Left renal cortex interstitium (tissue), 4 donors: ENCODE data around the gene NOG. TPM values are rescaled to one million over a fixed set of nuclear protein-coding genes. Genes with fewer than 3 reads are reported as not detected.

Source experiments
- DNase-seq, 4 donors: peaks; one replicate each; pipeline ENCODE4 v3.0.0-alpha.2; 2013; ENCODE audit warnings: low read depth in 4 of 4, low spot score in 2 of 4, missing footprints in 1 of 4
- polyA plus RNA-seq, 4 donors: library from polyadenylated mRNA; unstranded; fragments of 120-200 nt; gene quantifications; one replicate each; pipeline ENCODE4 v1.2.1, GENCODE V29; 2013; ENCODE audit not compliant: insufficient read length in 4 of 4

NOG gene
- 1 to 10 TPM; 1.1 to 2.3 (median 1.8) TPM for polyA plus RNA-seq

DNA sequence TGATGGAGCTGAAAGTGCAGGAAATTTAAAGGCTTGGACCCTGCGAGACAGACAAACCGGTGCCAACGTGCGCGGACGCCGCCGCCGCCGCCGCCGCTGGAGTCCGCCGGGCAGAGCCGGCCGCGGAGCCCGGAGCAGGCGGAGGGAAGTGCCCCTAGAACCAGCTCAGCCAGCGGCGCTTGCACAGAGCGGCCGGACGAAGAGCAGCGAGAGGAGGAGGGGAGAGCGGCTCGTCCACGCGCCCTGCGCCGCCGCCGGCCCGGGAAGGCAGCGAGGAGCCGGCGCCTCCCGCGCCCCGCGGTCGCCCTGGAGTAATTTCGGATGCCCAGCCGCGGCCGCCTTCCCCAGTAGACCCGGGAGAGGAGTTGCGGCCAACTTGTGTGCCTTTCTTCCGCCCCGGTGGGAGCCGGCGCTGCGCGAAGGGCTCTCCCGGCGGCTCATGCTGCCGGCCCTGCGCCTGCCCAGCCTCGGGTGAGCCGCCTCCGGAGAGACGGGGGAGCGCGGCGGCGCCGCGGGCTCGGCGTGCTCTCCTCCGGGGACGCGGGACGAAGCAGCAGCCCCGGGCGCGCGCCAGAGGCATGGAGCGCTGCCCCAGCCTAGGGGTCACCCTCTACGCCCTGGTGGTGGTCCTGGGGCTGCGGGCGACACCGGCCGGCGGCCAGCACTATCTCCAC, at the start of gene NOG:
NOG (plus strand) TSS at position 54 of the 674 bp plus-strand sequence; CDS start at position 579, 525 bp downstream.
- peak in 1 of 4 donors; percentile 40 for DNase-seq

DNA sequence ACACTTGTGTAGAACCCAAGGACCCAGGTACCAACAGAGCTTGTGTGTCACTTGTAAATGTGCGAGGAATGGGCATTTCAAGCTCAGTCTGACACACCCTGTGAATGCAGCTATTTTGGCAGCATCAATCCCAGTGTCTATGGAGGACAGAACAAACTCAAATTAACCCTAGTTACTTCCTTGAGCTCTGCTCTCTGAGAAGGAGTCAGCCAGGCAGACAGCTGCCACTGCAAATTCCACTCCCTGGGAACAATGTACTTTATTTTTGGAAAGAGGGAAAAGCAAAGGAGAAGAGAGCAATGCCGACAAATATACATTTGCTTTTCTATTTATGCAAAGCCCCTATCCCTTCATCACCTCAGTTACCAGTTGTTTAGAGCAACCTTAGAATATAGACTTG, 48.4 kb upstream of the NOG start:
- no peak for DNase-seq

DNA sequence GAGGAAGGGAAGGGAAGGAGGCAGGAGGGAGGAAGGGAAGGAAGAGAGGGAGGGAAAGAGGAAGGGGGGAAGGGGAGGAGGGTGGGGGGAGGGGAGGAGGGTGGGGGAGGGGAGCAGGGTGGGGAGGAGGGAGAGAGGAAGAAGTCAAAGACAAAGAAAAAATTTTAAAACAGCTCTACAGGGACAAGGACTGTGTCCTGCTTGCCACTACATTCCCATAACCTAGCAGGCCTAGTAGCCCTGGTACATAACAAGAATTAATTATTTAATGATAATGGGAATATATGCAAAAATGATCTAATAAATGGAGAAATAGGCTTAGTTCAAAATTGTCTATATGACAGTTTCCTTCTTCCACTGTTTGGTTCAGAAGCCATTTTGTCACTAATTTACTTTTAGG, 47.6 kb upstream of the NOG start:
- no peak for DNase-seq

DNA sequence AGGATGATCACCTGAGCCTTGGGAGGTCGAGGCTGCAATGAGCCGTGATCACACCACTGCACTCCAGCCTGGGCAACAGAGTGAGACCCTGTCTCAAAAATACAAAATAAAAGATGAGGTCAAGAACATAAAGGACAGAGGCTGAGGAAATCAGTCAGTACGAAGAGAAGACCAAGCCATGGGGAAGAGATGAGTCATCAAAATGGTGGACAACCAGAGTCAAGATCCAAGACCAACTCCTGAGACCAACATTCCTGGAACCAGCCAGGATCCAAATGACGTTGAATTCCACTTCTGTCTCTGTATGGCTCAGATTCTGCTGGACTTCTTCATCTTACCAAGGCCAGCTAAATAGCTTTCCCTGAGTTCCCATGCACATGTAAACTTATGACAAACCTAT, 44.8 kb upstream of the NOG start:
- no peak for DNase-seq

DNA sequence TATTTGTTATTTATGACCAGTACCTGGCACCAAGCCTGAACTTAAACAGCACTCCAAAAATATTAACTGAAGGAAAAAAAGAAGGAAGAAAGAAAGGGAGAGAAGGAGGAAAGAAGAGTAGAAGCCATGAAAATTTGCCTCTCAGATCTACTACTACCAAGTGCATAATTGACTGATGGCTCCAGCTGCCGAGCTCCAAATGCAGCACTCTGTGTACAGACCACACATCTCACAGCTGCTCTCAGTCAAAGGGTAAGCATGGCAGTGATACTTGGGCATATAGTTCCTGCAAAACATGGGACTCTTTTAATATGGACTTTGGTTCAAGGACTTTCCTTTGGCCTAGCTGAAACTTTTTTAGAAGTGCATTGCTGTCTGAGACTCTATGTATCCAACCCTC, 44.0 kb upstream of the NOG start:
- no peak for DNase-seq

DNA sequence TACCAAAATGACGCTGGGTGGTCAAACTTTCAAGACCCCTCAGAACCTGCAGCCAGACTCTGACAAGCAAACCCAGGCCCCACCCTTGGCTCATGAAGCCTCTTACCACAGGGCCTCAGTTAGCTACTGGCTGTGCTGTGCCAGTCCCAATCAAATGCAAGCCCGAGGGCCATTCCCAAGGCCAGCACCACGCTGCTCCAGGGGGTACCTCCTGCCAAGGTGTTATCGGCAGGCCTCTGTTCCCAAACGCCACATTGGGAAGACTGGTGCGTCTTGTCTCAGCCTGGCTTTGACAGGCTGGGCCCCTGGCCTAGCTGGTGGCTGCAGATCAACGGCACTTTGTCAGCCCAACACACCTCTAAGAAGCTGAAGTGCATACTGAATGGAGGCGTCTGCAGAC, 35.8 kb upstream of the NOG start:
- no peak for DNase-seq

DNA sequence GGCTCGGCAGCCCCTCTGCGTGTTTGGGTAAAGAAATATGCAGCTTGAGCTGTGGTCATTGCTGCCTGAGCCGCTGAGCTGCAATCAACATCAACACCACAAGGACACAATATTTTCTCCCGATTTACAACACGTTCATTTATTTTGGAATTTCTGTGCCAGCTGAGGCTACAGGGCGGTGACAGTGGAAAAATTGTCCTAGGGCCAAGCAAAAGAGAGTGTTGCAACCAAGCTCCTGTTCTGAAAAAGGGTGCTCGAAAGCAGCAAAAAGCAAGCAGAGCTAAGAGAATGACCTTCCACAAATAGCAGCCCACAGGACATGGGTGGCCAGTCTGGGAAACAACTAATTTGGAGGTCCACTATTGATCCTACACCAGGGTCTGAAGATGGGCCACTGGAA, 35.4 kb upstream of the NOG start:
- DNase-seq = no peak

DNA sequence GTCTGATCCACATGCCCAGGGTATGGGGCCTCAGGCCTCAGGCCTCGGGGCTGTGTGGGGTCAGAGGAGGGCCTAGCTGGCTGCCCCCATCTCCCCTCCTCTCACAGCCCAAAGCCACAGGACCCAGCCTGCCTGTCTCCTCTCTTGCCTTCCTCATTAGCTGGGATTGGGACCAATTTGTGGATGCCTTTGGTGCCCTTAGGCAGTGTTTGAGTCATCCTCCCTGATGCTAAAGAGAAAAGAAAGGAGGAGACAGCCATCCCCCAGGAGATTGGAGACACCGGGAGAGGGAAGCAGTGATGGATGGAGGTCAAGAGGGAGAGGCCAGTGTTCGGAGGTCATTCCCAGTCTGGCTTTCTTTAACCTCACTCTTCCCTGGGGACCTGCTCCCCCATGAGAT, 23.3 kb upstream of the NOG start:
- DNase-seq = no peak

DNA sequence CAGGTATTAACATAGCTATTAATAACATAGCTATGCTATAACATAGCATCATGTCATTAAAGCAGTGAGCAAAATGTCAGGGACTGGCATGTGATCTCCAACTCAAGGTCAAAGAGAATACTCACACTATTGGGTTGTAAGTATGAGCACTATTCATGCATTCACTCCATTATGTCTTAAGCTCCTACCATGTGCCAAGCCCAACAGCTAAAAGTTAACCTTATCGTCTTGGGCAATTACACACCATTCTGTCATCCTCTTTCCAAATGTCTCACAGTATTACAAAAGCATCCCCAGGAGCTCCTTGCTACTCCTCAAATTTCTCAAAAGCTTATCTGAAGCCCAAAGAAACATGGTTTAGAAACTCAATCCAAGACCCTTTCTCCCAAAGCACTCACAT, 22.0 kb upstream of the NOG start:
- no peak for DNase-seq

DNA sequence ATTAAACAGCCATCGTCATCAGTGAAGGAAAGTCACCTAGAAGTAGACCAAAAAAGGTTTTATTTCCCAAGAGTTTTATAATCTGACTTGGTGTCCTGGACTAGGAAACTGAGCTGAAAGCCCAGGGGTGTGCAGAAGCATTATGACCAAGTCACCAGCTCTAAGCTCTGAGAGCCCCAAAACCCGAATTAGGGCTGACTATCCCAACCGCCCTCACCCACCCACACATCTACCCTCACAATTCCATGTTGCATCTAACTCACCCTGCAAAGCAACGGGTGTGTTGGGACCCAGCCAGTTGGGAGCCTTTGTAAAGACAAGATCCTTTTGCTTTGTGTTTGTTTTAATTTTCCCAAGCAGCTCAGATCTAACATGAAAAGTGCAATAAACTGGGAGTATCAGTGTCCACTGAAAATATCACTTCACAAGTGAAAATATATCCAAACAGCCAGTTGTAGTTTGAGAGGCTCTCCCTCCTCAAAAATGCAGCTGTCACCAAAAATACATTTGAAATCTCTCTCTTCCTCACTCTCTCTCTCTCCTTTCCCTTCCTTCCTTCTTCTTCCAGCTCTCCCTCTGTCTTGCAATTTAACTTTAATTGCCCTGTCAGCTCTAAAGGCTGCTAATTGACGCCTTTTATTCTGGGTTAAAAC, 16.2 kb upstream of the NOG start:
- DNase-seq = no peak

DNA sequence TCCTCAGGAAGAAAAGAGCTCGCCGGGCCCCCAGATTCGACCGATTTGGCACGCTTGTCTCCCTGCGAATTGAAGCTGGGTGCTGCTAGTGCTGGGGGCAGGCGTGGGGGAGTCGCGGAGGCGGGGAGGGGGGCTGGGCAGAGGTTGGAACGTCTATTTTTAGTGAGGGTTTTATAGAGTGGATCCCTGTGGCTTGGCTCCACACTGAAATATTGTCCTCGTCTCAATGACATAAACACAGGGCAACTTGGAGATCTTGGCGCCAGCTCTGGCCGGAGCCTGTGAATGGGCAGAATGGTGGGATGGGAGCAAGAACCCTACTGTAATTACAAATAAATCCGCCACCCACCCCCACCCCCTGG, 15.7 kb upstream of the NOG start:
- DNase-seq = no peak

DNA sequence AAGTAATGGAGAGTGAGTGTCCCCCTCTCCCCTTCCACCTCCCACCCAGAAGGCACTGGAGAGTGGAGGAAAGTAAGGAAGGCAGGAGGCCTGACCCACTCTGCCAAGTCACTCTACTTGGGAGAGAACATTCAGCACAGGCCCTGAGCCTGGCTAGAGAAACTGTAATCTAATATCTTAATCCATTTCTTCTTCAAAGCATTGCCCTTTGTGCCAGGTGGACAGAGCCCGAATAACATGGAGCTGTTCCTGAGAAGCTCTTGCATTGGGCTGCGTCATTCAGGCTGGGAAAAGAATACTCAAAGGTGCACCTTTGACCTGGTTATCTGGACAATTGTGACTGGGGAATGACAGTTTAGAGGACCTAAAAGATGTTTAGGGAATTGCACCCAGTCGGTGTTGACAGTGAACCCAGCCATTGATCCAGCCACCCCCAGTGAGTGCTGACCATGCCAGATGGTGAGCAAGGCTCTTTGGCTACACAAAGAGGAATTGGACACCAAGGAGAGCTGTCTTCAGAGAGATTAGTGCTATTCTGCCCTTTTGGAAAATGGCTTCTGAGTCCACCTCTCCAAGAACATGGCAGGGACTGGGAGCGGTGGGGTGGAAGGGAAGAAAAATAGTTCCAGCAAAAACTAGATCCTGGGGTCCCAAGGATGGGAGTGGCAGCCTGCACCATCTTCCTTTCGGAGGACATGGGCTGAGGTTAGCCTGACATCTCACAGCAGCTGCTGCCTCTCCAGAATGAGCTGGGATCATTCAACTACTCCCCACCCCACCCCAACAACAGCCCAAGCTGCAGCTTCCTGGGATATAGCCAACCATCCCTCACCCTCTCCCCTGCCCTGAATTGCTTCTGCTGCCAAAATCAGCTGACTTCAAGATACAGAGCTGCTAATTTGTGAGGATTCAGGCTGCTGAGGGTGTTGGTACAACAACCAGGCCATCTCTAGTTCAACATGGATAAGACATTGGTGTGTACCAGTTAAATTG, 11.6 kb upstream of the NOG start:
- no peak for DNase-seq

DNA sequence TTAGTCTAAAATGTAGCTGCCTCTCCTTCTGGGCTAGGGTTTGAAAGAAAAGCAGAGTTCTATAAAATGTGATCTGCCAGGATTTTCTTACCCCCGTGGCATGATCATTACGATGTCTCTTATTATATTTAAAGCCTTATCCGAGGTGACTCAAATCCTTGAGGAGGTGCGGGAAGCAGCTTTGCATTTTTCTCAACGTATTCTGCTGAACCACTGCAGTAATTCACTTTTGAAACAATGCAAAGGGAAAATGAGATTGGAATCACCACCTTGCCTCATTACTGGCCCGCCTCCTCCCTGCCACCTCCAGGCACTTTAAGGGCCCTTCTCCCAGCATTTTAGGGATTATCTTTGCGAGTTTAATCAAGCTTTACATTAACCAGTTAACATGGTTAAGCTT, 9.7 kb upstream of the NOG start:
- no peak for DNase-seq

DNA sequence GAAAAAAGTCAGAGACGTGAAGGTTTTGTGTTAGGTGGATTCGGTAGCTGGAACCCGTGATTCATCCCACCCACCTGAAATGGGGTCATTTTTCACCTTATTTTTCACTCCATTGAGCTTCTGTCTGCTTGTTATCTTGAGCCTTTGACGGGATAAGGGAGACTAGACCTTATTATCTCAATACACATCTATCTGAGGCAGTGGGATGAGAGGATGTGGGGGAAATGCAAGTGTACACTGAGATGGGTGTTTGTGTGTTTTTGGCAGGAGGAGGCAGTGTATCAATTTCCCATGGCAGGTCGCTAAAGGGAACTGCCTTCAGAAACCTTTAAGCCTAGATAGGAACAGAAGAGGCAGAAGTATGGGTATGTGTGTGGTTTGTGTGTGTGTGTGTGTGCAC, 6.2 kb upstream of the NOG start:
- no peak for DNase-seq

DNA sequence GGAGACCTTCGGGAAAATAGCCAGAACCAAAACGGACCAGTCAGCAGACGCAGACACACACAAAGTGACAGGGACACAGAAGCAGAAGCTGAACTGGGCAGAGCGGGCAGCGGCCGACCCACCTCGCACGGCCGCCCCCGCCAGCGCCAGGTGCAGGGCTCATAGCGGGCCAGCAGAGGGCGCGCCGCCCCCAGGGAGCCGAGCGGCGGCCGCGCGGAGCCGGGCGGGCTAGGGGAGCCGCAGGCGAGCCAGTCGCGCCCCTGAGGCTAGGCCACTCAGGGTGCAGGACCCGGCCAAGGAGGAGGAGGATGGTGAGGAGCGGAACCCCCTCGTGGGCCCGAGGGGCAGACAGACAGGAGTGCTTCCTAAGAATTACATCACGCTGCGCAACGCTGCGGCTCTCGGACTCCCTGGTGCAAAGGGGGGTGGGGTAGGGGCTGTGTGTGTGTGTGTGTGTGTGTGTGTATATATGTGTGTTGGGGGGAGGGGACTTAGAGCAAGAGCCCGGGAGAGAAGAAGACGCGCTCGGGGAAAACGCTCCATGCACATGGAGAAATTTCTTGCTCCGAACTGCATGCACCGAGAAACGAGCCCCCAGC, 913 bp upstream of the NOG start:
- DNase-seq = peak in 1 of 4 donors; percentile 43

DNA sequence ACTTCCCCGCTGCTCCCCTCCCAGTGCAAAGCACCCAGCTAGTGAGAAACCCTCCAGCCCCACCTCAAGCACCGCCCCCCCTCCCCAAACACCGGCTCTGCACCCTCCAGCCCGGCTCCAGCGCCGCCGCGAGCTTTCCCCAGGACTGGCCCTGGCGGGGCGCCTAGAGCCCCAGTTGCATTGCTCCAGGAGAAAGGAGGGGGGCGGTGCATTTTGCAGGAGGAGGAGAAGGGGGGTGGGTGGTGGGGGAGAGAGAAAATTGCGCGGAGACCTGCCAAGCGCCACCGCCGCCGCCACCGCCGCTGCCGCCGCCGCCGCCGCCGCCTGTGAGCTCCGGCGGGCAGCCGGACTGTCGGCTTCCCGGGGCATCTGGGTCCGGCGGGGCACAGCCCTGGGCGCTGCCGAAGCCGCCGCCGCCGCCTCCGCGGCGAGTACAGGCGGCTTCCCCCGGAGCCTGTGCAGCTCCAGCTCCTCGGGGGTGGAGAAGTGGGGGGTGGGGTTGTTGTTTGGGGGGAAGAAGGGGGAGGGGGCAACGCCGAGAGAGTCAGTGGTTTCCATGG, 333 bp upstream of the NOG start:
- peak in 1 of 4 donors; percentile 44 for DNase-seq

DNA sequence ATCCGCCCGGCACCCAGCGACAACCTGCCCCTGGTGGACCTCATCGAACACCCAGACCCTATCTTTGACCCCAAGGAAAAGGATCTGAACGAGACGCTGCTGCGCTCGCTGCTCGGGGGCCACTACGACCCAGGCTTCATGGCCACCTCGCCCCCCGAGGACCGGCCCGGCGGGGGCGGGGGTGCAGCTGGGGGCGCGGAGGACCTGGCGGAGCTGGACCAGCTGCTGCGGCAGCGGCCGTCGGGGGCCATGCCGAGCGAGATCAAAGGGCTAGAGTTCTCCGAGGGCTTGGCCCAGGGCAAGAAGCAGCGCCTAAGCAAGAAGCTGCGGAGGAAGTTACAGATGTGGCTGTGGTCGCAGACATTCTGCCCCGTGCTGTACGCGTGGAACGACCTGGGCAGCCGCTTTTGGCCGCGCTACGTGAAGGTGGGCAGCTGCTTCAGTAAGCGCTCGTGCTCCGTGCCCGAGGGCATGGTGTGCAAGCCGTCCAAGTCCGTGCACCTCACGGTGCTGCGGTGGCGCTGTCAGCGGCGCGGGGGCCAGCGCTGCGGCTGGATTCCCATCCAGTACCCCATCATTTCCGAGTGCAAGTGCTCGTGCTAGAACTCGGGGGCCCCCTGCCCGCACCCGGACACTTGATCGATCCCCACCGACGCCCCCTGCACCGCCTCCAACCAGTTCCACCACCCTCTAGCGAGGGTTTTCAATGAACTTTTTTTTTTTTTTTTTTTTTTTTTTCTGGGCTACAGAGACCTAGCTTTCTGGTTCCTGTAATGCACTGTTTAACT, 1.0 kb downstream of the NOG start:
- DNase-seq = no peak

DNA sequence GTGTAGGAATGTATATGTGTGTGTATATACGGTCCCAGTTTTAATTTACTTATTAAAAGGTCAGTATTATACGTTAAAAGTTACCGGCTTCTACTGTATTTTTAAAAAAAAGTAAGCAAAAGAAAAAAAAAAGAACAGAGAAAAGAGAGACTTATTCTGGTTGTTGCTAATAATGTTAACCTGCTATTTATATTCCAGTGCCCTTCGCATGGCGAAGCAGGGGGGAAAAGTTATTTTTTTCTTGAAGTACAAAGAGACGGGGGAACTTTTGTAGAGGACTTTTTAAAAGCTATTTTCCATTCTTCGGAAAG, 1.6 kb downstream of the NOG start:
- DNase-seq = no peak

DNA sequence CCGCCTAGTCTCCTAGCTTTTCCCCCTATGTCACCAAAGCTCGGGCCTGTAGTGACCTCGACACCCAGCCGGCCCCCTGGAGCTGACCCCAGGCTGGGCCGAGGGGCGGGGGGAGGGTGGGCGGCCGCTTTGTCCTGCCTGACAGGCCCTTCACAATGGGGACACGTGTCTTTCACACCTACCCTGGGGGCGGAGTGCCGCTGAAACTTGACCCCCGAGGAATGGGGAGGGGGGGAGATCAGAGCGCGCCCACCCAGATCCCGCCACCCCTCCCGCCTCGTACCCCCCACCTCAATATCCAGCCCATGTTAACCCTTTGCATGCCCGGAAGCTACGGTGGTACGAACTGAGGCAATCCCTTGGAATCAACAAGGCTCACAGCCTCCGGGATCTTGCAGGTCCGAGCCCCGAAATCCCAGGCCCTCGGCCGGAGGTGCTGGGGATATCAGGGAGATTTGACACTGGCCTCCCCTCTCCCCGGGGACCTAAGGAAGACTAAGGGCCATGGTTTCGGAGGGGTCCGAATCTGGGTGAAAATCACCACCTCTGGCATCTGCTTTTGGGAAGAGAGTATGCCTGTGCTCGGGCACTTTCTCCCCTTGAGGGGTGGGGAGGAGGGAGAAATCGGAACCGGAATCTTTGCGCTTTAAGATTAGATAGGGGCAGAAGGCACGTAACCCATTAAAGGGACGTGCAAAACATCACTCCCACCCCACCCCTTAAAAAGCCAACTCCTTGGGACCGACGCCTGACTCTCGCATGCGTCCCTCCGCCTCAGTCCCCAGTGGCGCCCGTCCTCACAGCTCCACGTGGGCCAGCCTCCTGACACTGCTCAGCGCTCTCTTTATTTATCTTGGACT, 2.6 kb downstream of the NOG start:
- no peak for DNase-seq
